ENCODE measurements around the gene LACTB. TPM values are rescaled to one million over a fixed set of nuclear protein-coding genes. Genes with fewer than 3 reads are reported as not detected.

Gene LACTB
- total and polyA plus RNA-seq, 12 donors, result 11.6 to 32.2 (median 24.3) TPM

GRCh38 chr15:63157118-63157843 is 35.6 kb downstream of the LACTB start, which contains the start of gene RPS27L:
Gene RPS27L (minus strand): TSS chr15:63157477. CDS start chr15:63157405, 72 bp downstream.
- DNase-seq (peak; percentile 90 to 93), ATAC-seq (peak; percentile 96 to 99 (median 98))
- H3K4me1 ChIP-seq, result peaks cover 5 to 37% (median 26%) of the 10 kb centered on the region in 9 donors
- peak within 1 kb of the TSS; percentile 56 to 99 (median 82) for H3K4me3 ChIP-seq
- peak within 1 kb of the TSS; percentile 87 to 99 (median 97) for H3K27ac ChIP-seq
- intact Hi-C loops (cut with DNase I), result loop anchor here in 5 of 10 donors (2.0 to 10.0 kb wide), 4 partner anchors 32 to 120 kb away; partner anchors contain the start of genes APH1B (in 4 of the 5), LACTB (in 1 of the 5) and RAB8B (in 1 of the 5)
- TF ChIP-seq, protein P1, sequence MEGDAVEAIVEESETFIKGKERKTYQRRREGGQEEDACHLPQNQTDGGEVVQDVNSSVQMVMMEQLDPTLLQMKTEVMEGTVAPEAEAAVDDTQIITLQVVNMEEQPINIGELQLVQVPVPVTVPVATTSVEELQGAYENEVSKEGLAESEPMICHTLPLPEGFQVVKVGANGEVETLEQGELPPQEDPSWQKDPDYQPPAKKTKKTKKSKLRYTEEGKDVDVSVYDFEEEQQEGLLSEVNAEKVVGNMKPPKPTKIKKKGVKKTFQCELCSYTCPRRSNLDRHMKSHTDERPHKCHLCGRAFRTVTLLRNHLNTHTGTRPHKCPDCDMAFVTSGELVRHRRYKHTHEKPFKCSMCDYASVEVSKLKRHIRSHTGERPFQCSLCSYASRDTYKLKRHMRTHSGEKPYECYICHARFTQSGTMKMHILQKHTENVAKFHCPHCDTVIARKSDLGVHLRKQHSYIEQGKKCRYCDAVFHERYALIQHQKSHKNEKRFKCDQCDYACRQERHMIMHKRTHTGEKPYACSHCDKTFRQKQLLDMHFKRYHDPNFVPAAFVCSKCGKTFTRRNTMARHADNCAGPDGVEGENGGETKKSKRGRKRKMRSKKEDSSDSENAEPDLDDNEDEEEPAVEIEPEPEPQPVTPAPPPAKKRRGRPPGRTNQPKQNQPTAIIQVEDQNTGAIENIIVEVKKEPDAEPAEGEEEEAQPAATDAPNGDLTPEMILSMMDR (IDR thresholded peaks at IDR 0.05), result no peak
- 0 to 1% methylated on average over 60 of the region's 60 CpGs for WGBS, 2 donors
- no peaks in the 10 kb centered on the region for H3K9me3 ChIP-seq
- H3K36me3 ChIP-seq, result peaks cover 0 to 36% (median 0%) of the 10 kb centered on the region in 9 donors
- no peaks in the 10 kb centered on the region for H3K27me3 ChIP-seq

DNA sequence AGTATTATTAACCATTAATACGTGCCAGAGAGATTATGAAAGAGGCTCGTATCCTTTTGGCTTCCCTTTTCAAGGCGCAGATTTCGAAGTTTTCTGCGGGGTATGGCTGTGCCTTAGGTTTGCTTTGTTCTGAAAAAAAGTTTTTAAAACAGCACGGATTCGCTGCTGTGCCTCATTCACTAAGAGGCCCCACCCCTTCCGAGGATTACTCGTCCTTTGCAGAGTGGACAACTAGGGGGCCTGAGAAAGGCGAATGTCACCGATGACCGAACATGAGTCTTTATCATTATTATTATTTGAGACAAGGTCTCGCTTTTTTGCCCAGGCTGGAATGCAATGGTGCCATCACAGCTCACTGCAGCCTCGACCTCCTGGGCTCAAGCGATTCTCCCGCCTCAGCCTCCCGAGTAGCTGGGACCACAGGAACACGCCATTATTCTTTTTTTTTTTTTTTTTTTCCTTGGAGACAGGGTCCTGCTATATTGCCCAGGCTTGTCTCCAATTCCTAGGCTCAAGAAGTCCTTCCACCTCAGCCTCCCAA is 36.3 kb downstream of the LACTB start:
- 5% methylated on average over 18 of the region's 18 CpGs for WGBS, 2 donors
- no peaks in the 10 kb centered on the region for H3K9me3 ChIP-seq
- DNase-seq (peak in 1 of 2 donors; percentile 62), ATAC-seq (peak; percentile 25 to 61 (median 44))
- H3K27ac ChIP-seq, result peak overlapping the region; percentile 87 to 99 (median 97)
- peak overlapping the region; percentile 56 to 99 (median 82) for H3K4me3 ChIP-seq
- peaks cover 5 to 36% (median 26%) of the 10 kb centered on the region in 9 donors for H3K4me1 ChIP-seq
- TF ChIP-seq, protein P1 (IDR thresholded peaks at IDR 0.05), result peak in 3 of 9 donors; percentile 30 to 39 (median 39)
- peaks cover 0 to 29% (median 0%) of the 10 kb centered on the region in 9 donors for H3K36me3 ChIP-seq
- H3K27me3 ChIP-seq, result no peaks in the 10 kb centered on the region
- intact Hi-C loops (cut with DNase I), result loop anchor here in 5 of 10 donors (2.0 to 10.0 kb wide), 4 partner anchors 31 to 119 kb away; partner anchors contain the start of genes APH1B (in 4 of the 5), RAB8B (in 2 of the 5) and LACTB (in 1 of the 5)

- Histone ChIP-seq H3K4me3 (no peak overlapping the region), H3K27ac (no peak overlapping the region), H3K9me3 (no peaks in the 10 kb centered on the region), H3K36me3 (peaks cover 0 to 2% (median 0%) of the 10 kb centered on the region in 9 donors), H3K4me1 (peaks cover 2 to 14% (median 6%) of the 10 kb centered on the region in 9 donors), H3K27me3 (no peaks in the 10 kb centered on the region)
- no peak for ATAC-seq
- DNase-seq, result no peak
- intact Hi-C loops (cut with DNase I), result no loop called here
- TF ChIP-seq, protein P1 (IDR thresholded peaks at IDR 0.05), result no peak
Observed at GRCh38 chr15:63160638-63161037, 39.0 kb downstream of the LACTB start.

DNA sequence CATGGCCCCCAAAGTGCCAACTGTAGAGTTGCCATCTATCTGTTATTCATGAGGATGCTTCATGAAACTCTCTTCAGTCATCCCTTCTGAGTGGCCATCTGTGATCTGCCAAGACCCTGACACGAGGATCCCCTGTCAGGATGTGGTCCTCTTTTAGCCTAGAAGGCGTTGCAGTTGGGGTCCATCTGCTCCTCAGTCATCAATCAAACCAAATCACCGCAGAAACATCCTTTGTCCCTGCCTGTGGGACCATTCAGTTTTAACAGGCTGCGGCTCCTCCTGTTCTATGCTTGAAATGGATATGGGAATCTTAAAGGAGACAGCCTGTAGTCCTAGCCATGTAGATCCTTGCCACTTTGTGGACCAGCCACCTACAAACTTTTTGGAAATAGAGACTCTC is 41.6 kb downstream of the LACTB start:
- DNase-seq (no peak), ATAC-seq (no peak)
- intact Hi-C loops (cut with DNase I), result no loop called here
- 92 to 95% methylated on average over 4 of the region's 4 CpGs for WGBS, 2 donors
- no peaks in the 10 kb centered on the region for H3K27me3 ChIP-seq
- TF ChIP-seq, protein P1 (IDR thresholded peaks at IDR 0.05), result no peak
- no peak overlapping the region for H3K27ac ChIP-seq
- no peaks in the 10 kb centered on the region for H3K36me3 ChIP-seq
- H3K4me3 ChIP-seq, result no peak overlapping the region
- H3K4me1 ChIP-seq, result peaks cover 0 to 3% (median under 1%) of the 10 kb centered on the region in 9 donors
- H3K9me3 ChIP-seq, result no peaks in the 10 kb centered on the region
